Measurements from ENCODE around the gene HGS. TPM values are rescaled to one million over a fixed set of nuclear protein-coding genes. Genes with fewer than 3 reads are reported as not detected.

Gene HGS
- total and polyA plus RNA-seq, 2 of the 13 experiments (the other 11 are each of a cell fraction or from before 2014, with no cell fraction given): 73.3 to 78.1 TPM

DNA sequence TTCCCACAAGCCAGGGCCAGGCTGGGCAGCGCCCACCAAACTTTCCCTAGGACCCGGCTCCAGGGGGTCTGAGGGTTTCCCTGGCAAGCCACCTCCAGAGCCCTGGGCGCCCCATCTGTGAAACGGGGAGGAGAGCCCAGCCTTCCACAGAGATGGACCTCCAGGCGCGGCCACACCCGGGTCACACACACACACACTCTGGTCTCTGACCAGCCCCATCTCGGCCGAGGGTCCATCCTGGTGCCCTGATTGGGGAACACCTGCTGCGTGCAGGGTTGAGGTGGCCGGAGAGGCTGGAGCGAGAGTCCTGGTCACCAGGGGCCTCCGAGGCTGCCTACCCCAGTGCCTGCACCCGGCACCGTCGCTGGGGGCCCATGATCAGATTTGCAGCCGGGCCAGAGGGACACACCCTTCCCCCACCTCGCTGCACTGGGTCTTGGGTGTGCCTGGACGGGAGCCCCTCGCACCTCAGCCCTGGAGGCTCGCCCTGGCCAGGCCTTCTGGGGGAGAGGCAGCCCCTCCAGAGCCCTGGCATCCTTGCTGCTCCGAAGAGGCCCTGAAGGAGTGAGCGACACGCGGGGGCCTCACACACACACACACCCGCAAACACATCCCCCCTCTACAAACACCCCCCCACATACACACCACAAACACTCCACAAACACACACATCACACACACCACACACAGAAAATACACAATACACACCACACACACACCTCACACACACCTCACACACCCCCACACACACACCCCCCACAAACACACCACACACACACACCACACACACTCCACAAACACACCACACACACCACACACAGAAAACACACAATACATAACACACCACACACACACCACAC, 58.0 kb downstream of the HGS start:
- H4K20me1 ChIP-seq (ENCODE audit: insufficient read depth, low read length): no peaks in the 10 kb centered on the region
- no peak overlapping the region for H3K9ac ChIP-seq (ENCODE audit: insufficient read depth, low read depth, low read length)
- FAIRE-seq (no peak), DNase-seq (ENCODE audit: low spot score) (no peak), ATAC-seq (peak; percentile 69)
- no peak overlapping the region for H2AFZ ChIP-seq (ENCODE audit: low read length)
- POLR2A ChIA-PET: no interaction called here
- 19% methylated on average over 11 of the region's 26 CpGs for WGBS (ENCODE audit: low lambda C conversion rate)
- H3K27ac ChIP-seq (ENCODE audit: extremely low read length, insufficient read depth, low read length): no peak overlapping the region
- H3K79me2 ChIP-seq (ENCODE audit: insufficient read depth, low read length): no peaks in the 10 kb centered on the region
- no TSS peak for BruUV-seq (replicated peaks)
- peak overlapping the region; percentile 51 for H3K4me2 ChIP-seq (ENCODE audit: low read depth, low read length)
- no peaks in the 10 kb centered on the region for H3K36me3 ChIP-seq (replicated peaks in 1 of 2; ENCODE audit: control insufficient read depth in 1 of 2, insufficient read depth in 2 of 2, low read length in 2 of 2)
- no peaks in the 10 kb centered on the region for H3K9me3 ChIP-seq (ENCODE audit: low read length)
- peak overlapping the region in 1 of 3 experiments; percentile 38; a peak in 1 of 6 replicates for H3K4me3 ChIP-seq (replicated peaks in 1 of 3; ENCODE audit: insufficient read depth in 1 of 3, low read depth in 2 of 3, low read length in 3 of 3)
- CTCF ChIA-PET (ENCODE audit: low intra/inter-chr PET ratio, low total read pairs): no interaction called here
- peaks cover 2 to 43% of the 10 kb centered on the region in 2 experiments; a peak in 4 of 5 replicates for H3K27me3 ChIP-seq (ENCODE audit: control insufficient read depth in 1 of 2, insufficient read depth in 2 of 2, low read length in 2 of 2)
- in situ Hi-C loops (cut with HindIII; ENCODE audit: extremely low pct_ligation_motif_present, low pct_unique_long_range_greater_than_20kb) (no loop called here), intact Hi-C loops (cut with micrococcal nuclease; ENCODE audit: unreplicated experiment) (no loop called here)
- peaks cover 23% of the 10 kb centered on the region for H3K4me1 ChIP-seq (ENCODE audit: insufficient read depth, low read length)
- TF ChIP-seq ZNF891 (CRISPR knock-in tag; IDR thresholded peaks at IDR 0.05) (peak; percentile 54; the same call in 1 of the 2 replicates), HNRNPLL (IDR thresholded peaks at IDR 0.05; ENCODE audit: low read depth, low read length, poor library complexity, severe bottlenecking) (peak; percentile 38), RFX1 (IDR thresholded peaks at IDR 0.05) (no peak), ZNF841 (CRISPR knock-in tag; IDR thresholded peaks at IDR 0.05; ENCODE audit: borderline replicate concordance) (no peak), ZBTB7B (CRISPR knock-in tag; IDR thresholded peaks at IDR 0.05) (0 out of 2 replicates have a peak, but pooled peaks have one; percentile 16), ZNF562 (CRISPR knock-in tag; IDR thresholded peaks at IDR 0.05; ENCODE audit: borderline replicate concordance) (no peak), CCAR2 (optimal IDR thresholded peaks at IDR 0.05; ENCODE audit: low read depth, low read length) (no peak), HES4 (CRISPR knock-in tag; IDR thresholded peaks at IDR 0.05; ENCODE audit: borderline replicate concordance) (no peak), ZNF607 (CRISPR knock-in tag; IDR thresholded peaks at IDR 0.05; ENCODE audit: borderline replicate concordance) (no peak)
- TF ChIP-seq, protein P1, sequence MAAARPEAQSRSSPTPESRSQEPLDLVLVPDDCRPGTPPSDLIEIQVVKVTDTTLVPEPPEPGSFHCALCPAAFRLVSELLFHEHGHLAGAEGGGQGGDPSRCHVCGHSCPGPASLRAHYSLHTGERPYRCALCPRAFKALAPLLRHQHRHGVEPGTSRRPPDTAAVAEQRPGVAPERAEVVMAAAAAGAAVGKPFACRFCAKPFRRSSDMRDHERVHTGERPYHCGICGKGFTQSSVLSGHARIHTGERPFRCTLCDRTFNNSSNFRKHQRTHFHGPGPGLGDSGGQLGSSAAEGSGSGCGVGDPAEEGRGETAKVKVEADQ (CRISPR knock-in tag; IDR thresholded peaks at IDR 0.05; ENCODE audit: borderline replicate concordance): no peak
- TF ChIP-seq, protein P2, sequence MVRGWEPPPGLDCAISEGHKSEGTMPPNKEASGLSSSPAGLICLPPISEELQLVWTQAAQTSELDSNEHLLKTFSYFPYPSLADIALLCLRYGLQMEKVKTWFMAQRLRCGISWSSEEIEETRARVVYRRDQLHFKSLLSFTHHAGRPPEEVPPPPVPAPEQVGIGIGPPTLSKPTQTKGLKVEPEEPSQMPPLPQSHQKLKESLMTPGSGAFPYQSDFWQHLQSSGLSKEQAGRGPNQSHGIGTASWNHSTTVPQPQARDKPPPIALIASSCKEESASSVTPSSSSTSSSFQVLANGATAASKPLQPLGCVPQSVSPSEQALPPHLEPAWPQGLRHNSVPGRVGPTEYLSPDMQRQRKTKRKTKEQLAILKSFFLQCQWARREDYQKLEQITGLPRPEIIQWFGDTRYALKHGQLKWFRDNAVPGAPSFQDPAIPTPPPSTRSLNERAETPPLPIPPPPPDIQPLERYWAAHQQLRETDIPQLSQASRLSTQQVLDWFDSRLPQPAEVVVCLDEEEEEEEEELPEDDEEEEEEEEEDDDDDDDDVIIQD (CRISPR knock-in tag; IDR thresholded peaks at IDR 0.05; ENCODE audit: low read depth): no peak
- TF ChIP-seq, protein P3, sequence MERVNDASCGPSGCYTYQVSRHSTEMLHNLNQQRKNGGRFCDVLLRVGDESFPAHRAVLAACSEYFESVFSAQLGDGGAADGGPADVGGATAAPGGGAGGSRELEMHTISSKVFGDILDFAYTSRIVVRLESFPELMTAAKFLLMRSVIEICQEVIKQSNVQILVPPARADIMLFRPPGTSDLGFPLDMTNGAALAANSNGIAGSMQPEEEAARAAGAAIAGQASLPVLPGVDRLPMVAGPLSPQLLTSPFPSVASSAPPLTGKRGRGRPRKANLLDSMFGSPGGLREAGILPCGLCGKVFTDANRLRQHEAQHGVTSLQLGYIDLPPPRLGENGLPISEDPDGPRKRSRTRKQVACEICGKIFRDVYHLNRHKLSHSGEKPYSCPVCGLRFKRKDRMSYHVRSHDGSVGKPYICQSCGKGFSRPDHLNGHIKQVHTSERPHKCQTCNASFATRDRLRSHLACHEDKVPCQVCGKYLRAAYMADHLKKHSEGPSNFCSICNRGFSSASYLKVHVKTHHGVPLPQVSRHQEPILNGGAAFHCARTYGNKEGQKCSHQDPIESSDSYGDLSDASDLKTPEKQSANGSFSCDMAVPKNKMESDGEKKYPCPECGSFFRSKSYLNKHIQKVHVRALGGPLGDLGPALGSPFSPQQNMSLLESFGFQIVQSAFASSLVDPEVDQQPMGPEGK (CRISPR knock-in tag; IDR thresholded peaks at IDR 0.05): peak; percentile 25; the same call in 1 of the 2 replicates
- TF ChIP-seq, protein P4, sequence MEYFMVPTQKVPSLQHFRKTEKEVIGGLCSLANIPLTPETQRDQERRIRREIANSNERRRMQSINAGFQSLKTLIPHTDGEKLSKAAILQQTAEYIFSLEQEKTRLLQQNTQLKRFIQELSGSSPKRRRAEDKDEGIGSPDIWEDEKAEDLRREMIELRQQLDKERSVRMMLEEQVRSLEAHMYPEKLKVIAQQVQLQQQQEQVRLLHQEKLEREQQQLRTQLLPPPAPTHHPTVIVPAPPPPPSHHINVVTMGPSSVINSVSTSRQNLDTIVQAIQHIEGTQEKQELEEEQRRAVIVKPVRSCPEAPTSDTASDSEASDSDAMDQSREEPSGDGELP (IDR thresholded peaks at IDR 0.05; ENCODE audit: borderline replicate concordance, low read depth): no peak
